NOMO-1 treated with dmso at 0.1 percent for 144 hours (cell line): ENCODE data around the gene LONP2.
"Not testable (repeated sequence)": the region's sequence is repeated elsewhere in the genome, so short reads cannot be mapped to it uniquely, and the experiment has no call there.

Source experiments
- DNase-seq: peaks from one replicate; lab custom pipeline; 2025; ENCODE audit not compliant: unreplicated experiment; lab: John Stamatoyannopoulos, UW

The LONP2 gene

GRCh38 chr16:48365601-48366164 lies 121.6 kb downstream of the LONP2 start:
- DNase-seq = peak; percentile 56

DNA sequence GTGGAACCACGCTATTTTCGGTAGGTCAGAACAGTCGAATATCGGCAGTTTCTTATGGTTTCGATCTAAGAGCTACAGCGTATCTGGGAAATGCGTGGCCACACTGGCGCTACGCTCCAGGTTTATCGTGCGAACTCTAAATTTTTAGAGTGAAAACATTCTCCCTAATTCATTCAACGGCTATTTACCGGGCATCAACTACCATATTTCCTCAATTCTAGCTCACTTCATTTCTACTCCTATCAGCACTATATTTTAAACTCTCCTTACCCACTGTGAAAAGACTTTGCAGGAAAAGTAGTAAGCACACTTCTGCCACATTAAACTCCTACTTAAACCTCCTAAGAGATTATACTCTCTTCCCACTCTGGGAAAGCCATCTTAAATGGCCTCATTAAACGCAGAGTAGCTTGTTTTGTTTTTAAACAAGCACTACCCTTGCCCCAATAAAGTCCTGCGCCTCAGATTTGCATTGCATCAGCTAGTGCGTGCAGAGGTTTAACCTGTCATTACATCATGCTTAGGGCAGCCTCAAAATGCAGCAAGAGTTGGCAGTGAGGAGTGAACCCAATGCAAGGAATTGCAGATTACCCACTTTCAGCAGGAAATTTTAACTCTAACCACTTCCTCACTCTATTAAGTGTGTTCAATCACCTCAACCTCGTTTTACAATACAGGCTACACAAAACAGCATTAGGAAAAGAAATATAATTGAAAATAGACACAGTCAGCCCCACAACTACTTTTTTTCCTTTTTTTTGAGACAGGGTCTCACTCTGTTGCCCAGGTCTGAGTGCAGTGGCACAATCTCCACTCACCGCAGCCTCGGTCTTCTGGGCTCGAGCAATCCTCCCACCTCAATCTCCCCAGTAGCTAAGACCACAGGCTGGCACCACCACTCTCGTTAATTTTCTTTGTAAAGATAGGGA lies 122.3 kb downstream of the LONP2 start:
- DNase-seq = peak; percentile 54

- no peak for DNase-seq
Measured at GRCh38 chr16:48367441-48368049, 123.4 kb downstream of the LONP2 start.

DNA sequence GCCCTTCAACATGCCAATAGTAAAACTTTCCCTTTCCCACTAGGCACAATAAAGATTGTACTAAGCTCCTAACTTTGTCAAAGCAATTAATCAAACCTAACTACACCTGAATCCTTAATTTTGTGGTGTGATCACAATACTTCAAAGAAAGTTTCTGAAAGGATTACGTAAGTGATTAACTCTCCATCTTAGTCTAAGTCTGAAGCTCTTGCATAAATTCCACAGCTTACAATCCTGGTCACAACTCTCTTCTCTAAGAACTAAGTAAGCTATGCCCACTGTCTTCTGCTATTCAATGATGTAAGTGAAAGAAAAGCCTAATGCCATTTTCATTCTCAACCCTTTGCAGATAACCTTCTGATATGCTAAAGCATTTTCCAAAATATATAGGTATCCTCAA lies 125.7 kb downstream of the LONP2 start:
- no peak for DNase-seq

DNA sequence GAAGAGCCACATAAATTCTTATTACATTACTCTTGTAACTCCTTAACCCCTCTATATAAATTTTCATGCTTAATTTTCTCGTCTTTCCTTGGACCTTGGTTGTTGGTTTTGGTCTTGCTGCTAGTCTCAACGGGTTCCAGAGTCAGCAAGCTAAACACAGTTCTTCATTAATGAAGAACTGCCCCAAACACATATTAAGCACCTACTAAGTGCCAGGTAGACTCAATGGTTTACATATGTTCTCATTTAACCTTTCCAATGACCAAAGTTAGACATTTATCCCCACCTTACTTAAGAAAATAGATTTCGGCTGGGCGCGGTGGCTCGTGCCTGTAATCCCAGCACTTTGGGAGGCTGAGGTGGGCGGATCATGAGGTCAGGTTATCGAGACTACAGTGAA lies 126.1 kb downstream of the LONP2 start:
- no peak for DNase-seq

DNA sequence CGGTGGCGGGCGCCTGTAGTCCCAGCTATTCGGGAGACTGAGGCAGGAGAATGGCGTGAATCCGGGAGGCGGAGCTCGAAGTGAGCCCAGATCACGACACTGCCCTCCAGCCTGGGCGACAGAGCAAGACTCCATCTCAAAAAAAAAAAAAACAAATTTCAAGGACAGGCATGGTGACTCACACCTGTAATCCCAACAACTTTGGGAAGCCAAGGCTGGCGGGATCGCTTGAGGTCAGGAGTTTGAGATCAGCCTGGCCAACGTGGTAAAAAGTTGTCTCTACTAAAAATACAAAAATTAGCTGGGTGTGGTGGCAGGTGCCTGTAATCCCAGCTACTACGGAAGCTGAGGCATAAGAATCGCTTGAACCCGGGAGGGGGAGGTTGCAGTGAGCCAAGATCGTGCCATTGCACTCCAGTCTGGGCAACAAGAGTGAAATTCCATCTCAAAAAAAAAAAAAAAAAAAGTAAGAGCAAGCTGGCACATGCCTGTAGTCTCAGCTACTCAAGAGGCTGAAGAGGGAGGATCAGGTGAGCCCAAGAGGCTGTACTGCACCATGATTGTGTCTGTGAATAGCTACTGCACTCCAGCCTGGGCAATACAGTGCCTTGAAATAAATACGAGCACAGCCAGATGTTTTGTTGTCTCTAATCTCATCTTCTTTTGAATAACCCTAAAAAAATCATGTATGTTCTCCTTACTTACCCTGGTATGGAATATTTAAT lies 126.7 kb downstream of the LONP2 start:
- DNase-seq = not testable (repeated sequence)

GRCh38 chr16:48371393-48371780 lies 127.3 kb downstream of the LONP2 start:
- no peak for DNase-seq

GRCh38 chr16:48372744-48373143 lies 128.6 kb downstream of the LONP2 start:
- no peak for DNase-seq

- no peak for DNase-seq
Measured at GRCh38 chr16:48373258-48374029, 129.3 kb downstream of the LONP2 start.

DNA sequence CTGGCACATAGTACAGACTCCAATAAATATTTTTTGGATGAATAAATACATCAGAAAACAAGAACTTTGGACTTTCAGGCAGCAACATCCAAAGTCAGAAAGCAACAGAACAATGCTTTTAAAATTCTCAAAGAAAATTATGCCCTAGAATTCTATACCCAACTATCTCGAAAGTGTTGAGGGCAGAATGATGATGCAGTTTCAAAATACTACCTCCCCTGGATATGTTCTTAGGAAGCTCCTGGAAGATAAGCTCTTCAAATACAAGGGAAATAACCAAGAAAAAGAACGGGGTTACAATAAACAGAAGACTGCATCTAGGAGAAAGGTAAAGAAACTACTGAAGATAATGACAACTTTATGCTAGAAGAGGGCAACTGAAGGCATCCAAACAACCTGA lies 130.2 kb downstream of the LONP2 start:
- DNase-seq = no peak

DNA sequence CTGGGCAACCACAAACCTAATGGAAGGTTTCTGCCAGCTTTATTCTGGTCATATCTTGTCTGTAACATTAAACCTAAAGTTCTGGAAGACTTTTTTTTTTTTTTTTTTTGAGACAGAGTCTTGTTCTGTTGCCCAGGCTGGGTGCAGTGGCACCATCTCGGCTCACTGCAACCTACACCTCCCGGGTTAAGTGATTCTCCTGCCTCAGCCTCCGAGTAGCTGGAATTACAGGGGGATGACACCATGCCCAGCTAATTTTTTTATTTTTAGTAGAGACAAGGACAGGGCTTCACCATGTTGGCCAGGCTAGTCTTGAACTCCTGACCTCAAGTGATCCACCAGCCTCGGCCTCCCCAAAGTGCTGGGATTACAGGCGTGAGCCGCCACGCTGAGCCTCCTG lies 133.2 kb downstream of the LONP2 start:
- DNase-seq = not testable (repeated sequence)

DNA sequence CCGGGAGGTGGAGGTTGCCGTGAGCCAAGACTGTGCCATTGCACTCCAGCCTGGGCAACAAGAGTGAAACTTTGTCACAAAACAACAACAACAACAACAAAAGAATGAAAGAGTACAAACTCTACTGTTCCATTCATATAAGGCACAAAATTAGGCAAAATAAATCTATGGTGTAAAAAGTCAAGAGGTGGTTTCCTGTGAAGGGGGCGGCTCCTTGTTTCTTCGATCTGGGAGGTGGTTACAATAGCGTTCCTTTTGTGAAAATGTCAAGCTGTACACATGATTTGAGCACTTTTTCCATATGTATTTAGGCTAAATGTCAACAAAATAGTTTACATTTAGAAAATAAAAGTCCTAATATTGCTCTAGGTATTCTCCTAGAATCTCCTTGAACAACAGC lies 134.2 kb downstream of the LONP2 start:
- no peak for DNase-seq

DNA sequence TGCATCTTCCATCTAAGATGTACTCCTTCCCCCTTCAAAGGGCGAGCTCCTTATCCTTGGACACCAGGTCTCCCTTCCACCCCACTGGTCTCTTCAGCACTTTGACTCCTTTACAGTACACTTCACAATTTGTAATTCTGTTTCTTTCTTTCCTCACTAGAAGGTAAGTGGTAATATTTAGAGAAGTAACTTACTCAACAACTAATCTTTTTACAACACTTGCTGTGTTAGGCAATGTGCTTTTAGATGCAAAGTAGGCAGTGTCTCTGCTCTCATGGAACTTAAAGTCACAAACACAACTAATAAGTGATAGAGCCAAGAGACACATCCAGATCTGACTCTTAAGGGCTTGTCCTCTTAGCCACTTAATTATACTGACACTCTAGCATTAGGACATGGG lies 134.7 kb downstream of the LONP2 start:
- peak; percentile 30 for DNase-seq

GRCh38 chr16:48381201-48381600 lies 137.1 kb downstream of the LONP2 start:
- DNase-seq = no peak

GRCh38 chr16:48382131-48382530 lies 138.0 kb downstream of the LONP2 start:
- no peak for DNase-seq

GRCh38 chr16:48383009-48383876 lies 139.1 kb downstream of the LONP2 start:
- no peak for DNase-seq

DNA sequence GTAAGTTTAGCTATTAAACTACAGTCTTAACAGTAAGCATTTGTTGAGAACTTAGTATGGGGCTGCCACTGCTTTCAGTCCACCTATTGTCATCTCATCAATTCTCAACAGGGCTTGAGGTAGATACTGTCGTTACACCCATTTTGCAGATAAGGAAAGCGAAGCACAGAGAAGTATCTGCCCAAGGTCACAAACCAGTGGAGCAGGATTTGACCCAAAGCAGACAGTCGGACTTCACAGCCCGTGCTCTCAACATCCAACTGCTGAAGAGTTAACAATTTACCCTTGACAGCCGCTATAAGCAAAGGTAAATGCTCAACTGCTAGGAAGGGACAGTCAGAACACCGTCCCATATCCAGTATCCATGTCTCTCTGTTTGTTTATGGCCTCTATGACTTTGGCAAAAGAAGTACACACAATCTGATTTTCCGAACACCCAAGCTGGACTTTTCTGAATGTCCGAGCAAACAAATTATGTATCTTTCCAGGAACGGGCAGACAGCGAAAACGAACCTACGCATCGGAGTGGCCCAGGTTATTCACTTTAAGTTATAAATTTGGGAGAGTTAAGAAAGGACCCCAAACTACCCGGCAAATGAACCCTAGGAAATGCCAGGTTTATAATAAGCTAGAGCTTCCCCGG lies 139.9 kb downstream of the LONP2 start:
- DNase-seq = no peak

DNA sequence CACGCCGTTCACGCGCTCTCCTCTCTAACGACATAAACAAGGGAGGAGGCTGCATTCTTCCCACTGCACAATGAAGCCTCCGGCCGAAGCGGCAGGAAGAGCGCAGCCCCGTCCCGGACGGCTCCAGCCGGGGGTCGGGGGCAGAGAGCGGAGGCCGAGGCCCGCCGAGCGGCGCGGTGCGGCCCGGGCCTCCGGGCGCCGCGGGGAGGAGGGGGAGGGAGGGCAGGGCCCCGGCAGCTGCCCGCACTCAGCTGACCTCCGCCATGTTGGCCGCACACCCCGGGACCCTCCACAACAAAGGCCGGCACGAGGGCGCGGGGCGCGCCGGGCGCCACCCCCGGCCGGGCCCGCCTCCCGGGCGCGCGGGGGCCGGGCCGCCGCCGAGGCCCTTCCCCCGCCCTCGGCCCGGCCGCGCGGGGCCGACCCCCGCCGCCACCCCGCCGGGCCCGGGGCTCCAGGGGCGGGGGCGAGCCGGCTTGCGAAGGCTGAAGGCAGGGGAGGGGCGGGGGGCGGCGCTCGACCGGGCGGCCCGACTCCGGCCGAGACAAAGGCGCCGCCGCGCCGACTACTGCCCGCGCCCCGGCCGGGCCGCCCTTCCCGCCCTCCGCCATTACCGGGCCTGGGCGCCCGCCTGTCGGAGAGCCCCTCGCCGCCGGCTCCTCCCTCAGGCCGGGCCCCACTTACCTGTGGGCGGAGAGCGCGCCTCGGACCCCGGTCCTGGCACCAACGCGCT lies 140.6 kb downstream of the LONP2 start:
- no peak for DNase-seq
